ENCODE measurements around the gene PRRT1B.

Gene PRRT1B

GRCh38 chr9:131606896-131607567 lies 61.7 kb downstream of the PRRT1B start:
- TF ChIP-seq, protein P1, sequence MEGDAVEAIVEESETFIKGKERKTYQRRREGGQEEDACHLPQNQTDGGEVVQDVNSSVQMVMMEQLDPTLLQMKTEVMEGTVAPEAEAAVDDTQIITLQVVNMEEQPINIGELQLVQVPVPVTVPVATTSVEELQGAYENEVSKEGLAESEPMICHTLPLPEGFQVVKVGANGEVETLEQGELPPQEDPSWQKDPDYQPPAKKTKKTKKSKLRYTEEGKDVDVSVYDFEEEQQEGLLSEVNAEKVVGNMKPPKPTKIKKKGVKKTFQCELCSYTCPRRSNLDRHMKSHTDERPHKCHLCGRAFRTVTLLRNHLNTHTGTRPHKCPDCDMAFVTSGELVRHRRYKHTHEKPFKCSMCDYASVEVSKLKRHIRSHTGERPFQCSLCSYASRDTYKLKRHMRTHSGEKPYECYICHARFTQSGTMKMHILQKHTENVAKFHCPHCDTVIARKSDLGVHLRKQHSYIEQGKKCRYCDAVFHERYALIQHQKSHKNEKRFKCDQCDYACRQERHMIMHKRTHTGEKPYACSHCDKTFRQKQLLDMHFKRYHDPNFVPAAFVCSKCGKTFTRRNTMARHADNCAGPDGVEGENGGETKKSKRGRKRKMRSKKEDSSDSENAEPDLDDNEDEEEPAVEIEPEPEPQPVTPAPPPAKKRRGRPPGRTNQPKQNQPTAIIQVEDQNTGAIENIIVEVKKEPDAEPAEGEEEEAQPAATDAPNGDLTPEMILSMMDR (conservative IDR thresholded peaks at IDR 0.05; ENCODE audit: control insufficient read depth, insufficient read depth, low read depth, low read length) = no peak
- no peak for DNase-seq (ENCODE audit: low read depth)
- H3K4me3 ChIP-seq (ENCODE audit: control insufficient read depth, low read depth, low read length) = no peak overlapping the region

DNA sequence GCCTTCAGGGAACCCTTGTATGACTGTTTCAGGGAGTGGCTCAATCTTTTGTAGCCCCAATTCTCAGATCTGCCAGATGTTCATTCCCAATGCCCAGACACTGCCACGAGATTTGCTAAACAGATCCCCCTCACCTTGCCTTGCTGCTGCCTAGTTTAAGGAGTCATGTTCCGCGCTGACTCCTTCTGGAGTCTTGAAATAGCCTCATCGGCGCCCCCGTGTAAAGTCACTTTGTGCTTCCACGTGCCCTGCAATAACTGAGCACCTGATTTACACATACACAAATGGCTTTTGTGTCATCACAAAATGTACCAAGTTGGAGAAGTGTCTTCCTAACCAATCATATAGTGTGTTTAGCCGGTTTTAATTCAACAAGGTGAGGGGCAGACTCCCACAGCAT lies 62.3 kb downstream of the PRRT1B start:
- TF ChIP-seq, protein P1 (conservative IDR thresholded peaks at IDR 0.05; ENCODE audit: control insufficient read depth, insufficient read depth, low read depth, low read length) = no peak
- DNase-seq (ENCODE audit: low read depth) = no peak
- no peak overlapping the region for H3K4me3 ChIP-seq (ENCODE audit: control insufficient read depth, low read depth, low read length)

DNA sequence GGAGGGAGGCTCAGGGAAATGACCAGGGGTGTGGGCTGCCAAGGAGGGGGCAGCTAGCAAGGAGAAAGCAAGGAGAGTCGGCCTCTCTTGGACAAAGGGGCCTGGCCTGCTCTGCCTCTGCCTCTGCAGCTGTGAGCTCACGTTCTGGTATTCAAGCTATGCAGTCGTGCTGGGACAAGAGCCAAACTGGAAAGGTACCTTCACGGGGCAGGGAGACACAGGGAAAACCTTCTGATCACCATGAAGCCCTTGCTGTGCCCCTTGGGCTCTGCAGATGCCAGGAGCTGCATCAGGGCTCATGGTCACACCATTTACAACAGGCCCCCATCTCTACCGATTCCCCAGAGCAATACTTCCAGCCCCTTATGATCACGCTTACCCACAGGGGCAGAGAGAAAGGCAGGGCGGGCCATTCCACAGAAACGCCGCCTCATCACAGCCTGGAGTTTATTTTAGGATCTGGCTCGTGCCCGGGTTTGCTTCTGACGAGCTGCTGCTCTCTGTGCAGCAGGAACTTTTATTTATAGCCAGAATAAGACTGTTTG lies 63.2 kb downstream of the PRRT1B start:
- no peak overlapping the region for H3K4me3 ChIP-seq (ENCODE audit: control insufficient read depth, low read depth, low read length)
- TF ChIP-seq, protein P1 (conservative IDR thresholded peaks at IDR 0.05; ENCODE audit: control insufficient read depth, insufficient read depth, low read depth, low read length) = no peak
- peak; percentile 70 for DNase-seq (ENCODE audit: low read depth)

Data from fibroblast of mammary gland (primary cell).